ENCODE results near the gene NIPBL.
"Not testable (repeated sequence)": the region's sequence is repeated elsewhere in the genome, so short reads cannot be mapped to it uniquely, and the experiment has no call there.

The NIPBL gene

GRCh38 chr5:36876299-36876964, at the start of gene NIPBL:
TSS of gene NIPBL (plus strand) at chr5:36876769. CDS start at chr5:36953697, 76,928 bp downstream.
- FAIRE-seq (no peak), DNase-seq (ENCODE audit: low spot score) (peak; percentile 95)

GRCh38 chr5:36832274-36832673, 44.3 kb upstream of the NIPBL start:
- peak; percentile 8 for FAIRE-seq
- no peak for DNase-seq (ENCODE audit: low spot score)

GRCh38 chr5:36836831-36837230, 39.7 kb upstream of the NIPBL start:
- no peak for DNase-seq (ENCODE audit: low spot score)
- no peak for FAIRE-seq

GRCh38 chr5:36839489-36840476, 36.8 kb upstream of the NIPBL start:
- DNase-seq (ENCODE audit: low spot score), result no peak
- FAIRE-seq, result no peak

GRCh38 chr5:36841677-36842076, 34.9 kb upstream of the NIPBL start:
- no peak for FAIRE-seq
- DNase-seq (ENCODE audit: low spot score), result no peak

GRCh38 chr5:36842087-36842486, 34.5 kb upstream of the NIPBL start:
- DNase-seq (ENCODE audit: low spot score) (no peak), FAIRE-seq (no peak)

GRCh38 chr5:36844305-36844704, 32.3 kb upstream of the NIPBL start:
- FAIRE-seq, result no peak

GRCh38 chr5:36848545-36848944, 28.0 kb upstream of the NIPBL start:
- not testable (repeated sequence) for DNase-seq (ENCODE audit: low spot score); FAIRE-seq

More at GRCh38 chr5:36844305-36844704, 32.3 kb upstream of the NIPBL start:
- no peak for DNase-seq (ENCODE audit: low spot score)

- FAIRE-seq, result not testable (repeated sequence)
These were observed 23.7 kb upstream of the NIPBL start for GRCh38 chr5:36852903-36853302.

GRCh38 chr5:36854402-36855140, 22.0 kb upstream of the NIPBL start:
- no peak for DNase-seq (ENCODE audit: low spot score)
- FAIRE-seq, result no peak

More at GRCh38 chr5:36852903-36853302, 23.7 kb upstream of the NIPBL start:
- DNase-seq (ENCODE audit: low spot score), result not testable (repeated sequence)

- no peak for FAIRE-seq
- no peak for DNase-seq (ENCODE audit: low spot score)
These were observed 21.5 kb upstream of the NIPBL start for GRCh38 chr5:36855141-36855495.

- FAIRE-seq (no peak), DNase-seq (ENCODE audit: low spot score) (no peak)
These were observed 14.7 kb upstream of the NIPBL start for GRCh38 chr5:36861871-36862270.

GRCh38 chr5:36870399-36871040, 6.0 kb upstream of the NIPBL start:
- FAIRE-seq, result peak; percentile 85
- DNase-seq (ENCODE audit: low spot score), result peak; percentile 68

- no peak for DNase-seq (ENCODE audit: low spot score)
- no peak for FAIRE-seq
These were observed 2.1 kb upstream of the NIPBL start for GRCh38 chr5:36874465-36874864.

GRCh38 chr5:36875051-36875789, 1.3 kb upstream of the NIPBL start:
- FAIRE-seq (no peak), DNase-seq (ENCODE audit: low spot score) (peak; percentile 53)

- DNase-seq (ENCODE audit: low spot score) (peak; percentile 71), FAIRE-seq (no peak)
These were observed 725 bp upstream of the NIPBL start for GRCh38 chr5:36875790-36876298.

- no peak for FAIRE-seq
- DNase-seq (ENCODE audit: low spot score), result peak; percentile 38
These were observed 547 bp downstream of the NIPBL start for GRCh38 chr5:36876965-36877666.

GRCh38 chr5:36877667-36878391, 1.3 kb downstream of the NIPBL start:
- FAIRE-seq (peak; percentile 79), DNase-seq (ENCODE audit: low spot score) (peak; percentile 43)

Data from RCC 7860 (cell line).